Subcutaneous adipose tissue (tissue), 4 donors: ENCODE results near the gene ARHGAP32. TPM values are rescaled to one million over a fixed set of nuclear protein-coding genes. Genes with fewer than 3 reads are reported as not detected.

Experiments
- total RNA-seq, 4 donors: library from RNA; depleted of rRNA; stranded (reverse); fragments of >200 nt; gene quantifications; one replicate each; pipeline ENCODE4 v1.1.0, GENCODE V29; 2016
- TF ChIP-seq, protein P1 (sequence below): fragments of 450-650 bp; IDR thresholded peaks from one replicate; pipeline ENCODE4 v1.5.1; 2016; ENCODE audit warnings: low read depth, mild to moderate bottlenecking, control low read depth, antibody characterized with exemption, moderate library complexity

ARHGAP32 gene
- total RNA-seq, 4 donors from 2014 or later, result 10.9 to 19.6 (median 16.0) TPM

GRCh38 chr11:129202646-129203045 lies 10.5 kb upstream of the ARHGAP32 start:
- TF ChIP-seq, protein P1, sequence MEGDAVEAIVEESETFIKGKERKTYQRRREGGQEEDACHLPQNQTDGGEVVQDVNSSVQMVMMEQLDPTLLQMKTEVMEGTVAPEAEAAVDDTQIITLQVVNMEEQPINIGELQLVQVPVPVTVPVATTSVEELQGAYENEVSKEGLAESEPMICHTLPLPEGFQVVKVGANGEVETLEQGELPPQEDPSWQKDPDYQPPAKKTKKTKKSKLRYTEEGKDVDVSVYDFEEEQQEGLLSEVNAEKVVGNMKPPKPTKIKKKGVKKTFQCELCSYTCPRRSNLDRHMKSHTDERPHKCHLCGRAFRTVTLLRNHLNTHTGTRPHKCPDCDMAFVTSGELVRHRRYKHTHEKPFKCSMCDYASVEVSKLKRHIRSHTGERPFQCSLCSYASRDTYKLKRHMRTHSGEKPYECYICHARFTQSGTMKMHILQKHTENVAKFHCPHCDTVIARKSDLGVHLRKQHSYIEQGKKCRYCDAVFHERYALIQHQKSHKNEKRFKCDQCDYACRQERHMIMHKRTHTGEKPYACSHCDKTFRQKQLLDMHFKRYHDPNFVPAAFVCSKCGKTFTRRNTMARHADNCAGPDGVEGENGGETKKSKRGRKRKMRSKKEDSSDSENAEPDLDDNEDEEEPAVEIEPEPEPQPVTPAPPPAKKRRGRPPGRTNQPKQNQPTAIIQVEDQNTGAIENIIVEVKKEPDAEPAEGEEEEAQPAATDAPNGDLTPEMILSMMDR, result no peak

GRCh38 chr11:129195682-129196081 lies 3.6 kb upstream of the ARHGAP32 start:
- TF ChIP-seq, protein P1, result no peak

DNA sequence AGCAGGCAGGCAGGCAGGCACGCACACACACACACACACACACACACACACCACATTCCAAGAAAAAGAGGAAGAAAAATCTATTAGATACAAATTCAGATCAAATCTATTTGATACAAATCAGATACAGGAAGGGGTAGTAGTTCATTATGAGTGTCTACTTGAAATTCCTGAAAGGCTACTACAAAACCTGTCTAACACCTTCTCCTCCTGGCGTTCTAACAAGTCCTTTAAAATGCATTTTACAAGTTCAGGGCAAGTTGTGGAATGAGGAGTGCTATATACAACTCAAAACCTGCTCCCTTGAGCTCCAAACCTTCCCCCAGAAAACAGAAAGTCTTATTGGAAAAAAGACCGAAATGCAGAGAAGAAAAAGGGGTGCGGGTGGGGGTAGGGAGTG lies 476 bp downstream of the ARHGAP32 start:
- TF ChIP-seq, protein P1, result no peak

- TF ChIP-seq, protein P1, result no peak
These were observed 2.0 kb downstream of the ARHGAP32 start for GRCh38 chr11:129190087-129190486.

GRCh38 chr11:129189646-129190045 lies 2.5 kb downstream of the ARHGAP32 start:
- TF ChIP-seq, protein P1, result no peak

DNA sequence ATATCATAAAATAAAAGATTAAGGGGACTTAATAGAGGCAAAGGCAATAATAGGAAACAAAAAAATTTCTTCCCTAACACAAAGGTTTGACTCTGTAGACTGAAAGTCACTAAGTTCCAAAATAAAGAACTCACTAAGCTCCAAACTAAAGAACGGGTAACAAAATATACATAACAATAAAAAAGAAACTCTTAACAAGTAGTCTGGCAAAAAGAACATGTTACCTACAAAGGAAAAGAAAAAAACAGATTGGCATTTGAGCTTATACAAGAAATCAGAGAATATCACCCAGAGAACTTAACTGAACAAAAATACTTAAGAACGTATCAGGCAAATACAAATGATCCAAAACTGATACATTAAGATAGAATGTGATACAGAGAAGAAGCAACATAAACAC lies 7.5 kb downstream of the ARHGAP32 start:
- TF ChIP-seq, protein P1, result no peak

- TF ChIP-seq, protein P1, result no peak
These were observed 24.8 kb downstream of the ARHGAP32 start for GRCh38 chr11:129167315-129167714.

DNA sequence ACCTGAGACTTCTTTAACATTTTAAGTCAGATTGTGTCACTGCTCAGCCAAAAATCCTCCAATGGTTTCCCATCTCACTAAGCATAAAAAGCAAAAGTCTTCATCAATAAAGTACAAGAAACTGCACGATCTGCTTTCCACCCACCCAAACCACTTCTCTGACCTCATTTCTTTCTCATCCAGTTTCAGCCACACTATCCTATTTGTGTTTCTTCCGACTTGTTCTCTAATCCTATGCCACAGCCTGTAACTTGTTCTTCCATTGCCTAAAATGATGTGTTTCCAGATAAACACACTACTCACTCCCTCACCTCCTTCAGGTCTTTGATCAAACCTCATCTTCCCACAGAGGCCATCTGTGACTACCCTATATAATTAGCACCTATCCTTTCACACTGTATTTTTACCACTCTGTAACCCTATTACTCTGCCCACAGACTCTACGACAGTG lies 28.4 kb downstream of the ARHGAP32 start:
- TF ChIP-seq, protein P1, result no peak
